ENCODE results near the gene KIAA0930. TPM values are rescaled to one million over a fixed set of nuclear protein-coding genes. Genes with fewer than 3 reads are reported as not detected.
A peak's percentile ranks its signal among the peaks of the same experiment; 100 is the strongest.

Gene KIAA0930
- total RNA-seq, 1 donor from 2014 or later, result 89.2 TPM

GRCh38 chr22:45239681-45240051 is 1.0 kb downstream of the KIAA0930 start:
- DNase-seq (no peak), ATAC-seq (no peak)
- H3K4me3 ChIP-seq, result peak overlapping the region; percentile 73
- peaks cover 4% of the 10 kb centered on the region for H3K36me3 ChIP-seq
- TF ChIP-seq, protein P1, sequence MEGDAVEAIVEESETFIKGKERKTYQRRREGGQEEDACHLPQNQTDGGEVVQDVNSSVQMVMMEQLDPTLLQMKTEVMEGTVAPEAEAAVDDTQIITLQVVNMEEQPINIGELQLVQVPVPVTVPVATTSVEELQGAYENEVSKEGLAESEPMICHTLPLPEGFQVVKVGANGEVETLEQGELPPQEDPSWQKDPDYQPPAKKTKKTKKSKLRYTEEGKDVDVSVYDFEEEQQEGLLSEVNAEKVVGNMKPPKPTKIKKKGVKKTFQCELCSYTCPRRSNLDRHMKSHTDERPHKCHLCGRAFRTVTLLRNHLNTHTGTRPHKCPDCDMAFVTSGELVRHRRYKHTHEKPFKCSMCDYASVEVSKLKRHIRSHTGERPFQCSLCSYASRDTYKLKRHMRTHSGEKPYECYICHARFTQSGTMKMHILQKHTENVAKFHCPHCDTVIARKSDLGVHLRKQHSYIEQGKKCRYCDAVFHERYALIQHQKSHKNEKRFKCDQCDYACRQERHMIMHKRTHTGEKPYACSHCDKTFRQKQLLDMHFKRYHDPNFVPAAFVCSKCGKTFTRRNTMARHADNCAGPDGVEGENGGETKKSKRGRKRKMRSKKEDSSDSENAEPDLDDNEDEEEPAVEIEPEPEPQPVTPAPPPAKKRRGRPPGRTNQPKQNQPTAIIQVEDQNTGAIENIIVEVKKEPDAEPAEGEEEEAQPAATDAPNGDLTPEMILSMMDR (IDR thresholded peaks at IDR 0.05), result no peak
- peaks cover 22% of the 10 kb centered on the region for H3K4me1 ChIP-seq
- peak overlapping the region; percentile 56 for H3K27ac ChIP-seq
- no peaks in the 10 kb centered on the region for H3K27me3 ChIP-seq (ENCODE audit: low read depth)
- intact Hi-C loops (cut with DNase I), result no loop called here
- no peaks in the 10 kb centered on the region for H3K9me3 ChIP-seq

GRCh38 chr22:45238957-45239680 is 1.6 kb downstream of the KIAA0930 start:
- Histone ChIP-seq H3K4me3 (peak overlapping the region; percentile 73), H3K9me3 (no peaks in the 10 kb centered on the region), H3K27ac (no peak overlapping the region), H3K36me3 (peaks cover 4% of the 10 kb centered on the region), H3K27me3 (ENCODE audit: low read depth) (no peaks in the 10 kb centered on the region), H3K4me1 (peaks cover 22% of the 10 kb centered on the region)
- intact Hi-C loops (cut with DNase I), result no loop called here
- DNase-seq, result peak; percentile 50
- peak; percentile 10 to 33 for ATAC-seq
- TF ChIP-seq, protein P1 (IDR thresholded peaks at IDR 0.05), result no peak

- H3K36me3 ChIP-seq, result peaks cover 6% of the 10 kb centered on the region
- H3K27ac ChIP-seq, result no peak overlapping the region
- peaks cover 22% of the 10 kb centered on the region for H3K4me1 ChIP-seq
- no peak overlapping the region for H3K4me3 ChIP-seq
- DNase-seq (no peak), ATAC-seq (no peak)
- TF ChIP-seq, protein P1 (IDR thresholded peaks at IDR 0.05), result no peak
- intact Hi-C loops (cut with DNase I), result no loop called here
- H3K9me3 ChIP-seq, result no peaks in the 10 kb centered on the region
- H3K27me3 ChIP-seq (ENCODE audit: low read depth), result no peaks in the 10 kb centered on the region
Measured at GRCh38 chr22:45238076-45238956, 2.4 kb downstream of the KIAA0930 start.

- peaks cover 22% of the 10 kb centered on the region for H3K4me1 ChIP-seq
- peaks cover 10% of the 10 kb centered on the region for H3K36me3 ChIP-seq
- no peaks in the 10 kb centered on the region for H3K9me3 ChIP-seq
- no peaks in the 10 kb centered on the region for H3K27me3 ChIP-seq (ENCODE audit: low read depth)
- intact Hi-C loops (cut with DNase I), result no loop called here
- no peak overlapping the region for H3K27ac ChIP-seq
- ATAC-seq (no peak), DNase-seq (no peak)
- H3K4me3 ChIP-seq, result no peak overlapping the region
- TF ChIP-seq, protein P1 (IDR thresholded peaks at IDR 0.05), result no peak
Measured at GRCh38 chr22:45237065-45237990, 3.4 kb downstream of the KIAA0930 start.

GRCh38 chr22:45235851-45236342 is 4.8 kb downstream of the KIAA0930 start:
- H3K4me1 ChIP-seq, result peaks cover 15% of the 10 kb centered on the region
- no peaks in the 10 kb centered on the region for H3K27me3 ChIP-seq (ENCODE audit: low read depth)
- H3K27ac ChIP-seq, result peak overlapping the region; percentile 36
- intact Hi-C loops (cut with DNase I), result no loop called here
- H3K4me3 ChIP-seq, result no peak overlapping the region
- TF ChIP-seq, protein P1 (IDR thresholded peaks at IDR 0.05), result no peak
- peaks cover 10% of the 10 kb centered on the region for H3K36me3 ChIP-seq
- DNase-seq (no peak), ATAC-seq (no peak)
- no peaks in the 10 kb centered on the region for H3K9me3 ChIP-seq

Measured in lower lobe of right lung (tissue), 2 donors.